PC-3 (cell line): ENCODE data around the gene CHRNA7. TPM values are rescaled to one million over a fixed set of nuclear protein-coding genes. Genes with fewer than 3 reads are reported as not detected.

Experiments used
- ATAC-seq: fragments of 200-7000 bp; cut with Tn5 transposase; 2 replicates; pipeline ENCODE4 v1.9.1; 2020; ENCODE audit warnings: mild to moderate bottlenecking, moderate library complexity
- Bru-seq: library from RNA; stranded (reverse); fragments of 400-500 nt; gene quantifications from one replicate; lab custom pipeline; 2021; lab: Mats Ljungman, UMichigan
- BruChase-seq, 2 experiments: library from RNA; stranded (reverse); fragments of 400-500 nt; gene quantifications; one replicate each; lab custom pipeline; 2021; lab: Mats Ljungman, UMichigan
- BruUV-seq: library from RNA; stranded (reverse); fragments of 400-500 nt; replicated peaks from 2 replicates; lab custom pipeline; 2021; lab: Mats Ljungman, UMichigan
- CTCF ChIA-PET: fragments of 300-600 bp; sonication (Branson Sonifier 250); formaldehyde crosslinking; loops from one replicate; lab custom pipeline; 2022; ENCODE audit warnings: antibody characterized with exemption; lab: Charles Lee
- POLR2A ChIA-PET: fragments of 300-600 bp; sonication (Branson Sonifier 250); formaldehyde crosslinking; loops from one replicate; lab custom pipeline; 2022; ENCODE audit warnings: antibody characterized with exemption; ENCODE audit not compliant: unreplicated experiment; lab: Charles Lee
- DNase-seq: peaks from one replicate; pipeline ENCODE4 v3.0.0-alpha.2; 2015
- H2AFZ ChIP-seq: fragments of 300-600 bp; sonication (generic); 2 replicates; pipeline ENCODE4 v1.6.0; 2016; ENCODE audit warnings: antibody characterized with exemption, low read length
- H3F3A ChIP-seq: fragments of 300-600 bp; sonication (generic); one replicate; pipeline ENCODE4 v1.6.0; 2017; ENCODE audit warnings: antibody characterized with exemption, low read length, control low read depth, mild to moderate bottlenecking; ENCODE audit not compliant: unreplicated experiment
- H3K27ac ChIP-seq: fragments of 300-600 bp; sonication (generic); 2 replicates; pipeline ENCODE4 v1.5.1; 2016; ENCODE audit warnings: mild to moderate bottlenecking, low read length
- H3K27me3 ChIP-seq: fragments of 300-600 bp; sonication (generic); 2 replicates; pipeline ENCODE4 v1.6.1; 2016; ENCODE audit warnings: low read length, mixed read lengths
- H3K36me3 ChIP-seq: fragments of 300-600 bp; sonication (generic); 2 replicates; pipeline ENCODE4 v1.6.1; 2016; ENCODE audit warnings: low read depth, mixed run types, low read length, mixed read lengths
- H3K4me1 ChIP-seq: fragments of 300-600 bp; sonication (generic); 2 replicates; pipeline ENCODE4 v1.5.1; 2016; ENCODE audit warnings: low read length; ENCODE audit not compliant: insufficient read depth
- H3K4me2 ChIP-seq: fragments of 300-600 bp; sonication (generic); 2 replicates; pipeline ENCODE4 v1.6.0; 2016; ENCODE audit warnings: low read length
- H3K4me3 ChIP-seq: fragments of 300-600 bp; sonication (generic); 2 replicates; pipeline ENCODE4 v1.5.1; 2016; ENCODE audit warnings: mild to moderate bottlenecking, low read length, mixed read lengths
- H3K79me2 ChIP-seq: fragments of 300-600 bp; sonication (generic); 2 replicates; pipeline ENCODE4 v1.6.1; 2017; ENCODE audit warnings: low read length, mixed read lengths
- H3K9ac ChIP-seq: fragments of 300-600 bp; sonication (generic); 2 replicates; pipeline ENCODE4 v1.6.0; 2016; ENCODE audit warnings: mild to moderate bottlenecking, low read length
- H3K9me2 ChIP-seq: fragments of 300-600 bp; sonication (generic); replicated peaks from 2 replicates; pipeline ENCODE4 v1.6.1; 2016; ENCODE audit warnings: mixed run types, low read length, mixed read lengths
- H3K9me3 ChIP-seq: fragments of 300-600 bp; sonication (generic); 2 replicates; pipeline ENCODE4 v1.6.1; 2016; ENCODE audit warnings: low read length, mixed read lengths
- H4K20me1 ChIP-seq: fragments of 300-600 bp; sonication (generic); 2 replicates; pipeline ENCODE4 v1.6.1; 2016; ENCODE audit warnings: low read length, mixed read lengths
- CTCF ChIP-seq: fragments of 300-600 bp; sonication (generic); conservative IDR thresholded peaks from 2 replicates; pipeline ENCODE4 v1.5.1; 2017; ENCODE audit warnings: antibody characterized with exemption, low read depth, mild to moderate bottlenecking, low read length
- EZH2 ChIP-seq: fragments of 300-600 bp; sonication (generic); IDR thresholded peaks from one replicate; pipeline ENCODE4 v1.6.1; 2017; ENCODE audit warnings: antibody characterized with exemption, mild to moderate bottlenecking, low read length; ENCODE audit not compliant: unreplicated experiment
- EZH2phosphoT487 ChIP-seq: fragments of 300-600 bp; sonication (generic); IDR thresholded peaks from 2 replicates; pipeline ENCODE4 v1.6.1; 2018; ENCODE audit warnings: mild to moderate bottlenecking, antibody characterized with exemption, low read length, borderline replicate concordance
- intact Hi-C: fragments of 100-400 bp; cut with micrococcal nuclease; formaldehyde crosslinking; loops from 2 replicates; pipeline ENCODE4 v1.9.0; 2023
- long read RNA-seq: library from polyadenylated mRNA; unstranded; transcript quantifications from one replicate; pipeline ENCODE4 v2.0.0, GENCODE V29; 2021; ENCODE audit not compliant: unreplicated experiment
- total RNA-seq: library from RNA; depleted of rRNA; stranded (reverse); fragments of >200 nt; gene quantifications from 2 replicates; pipeline ENCODE4 v1.2.3, GENCODE V29; 2014; rRNA removed

Gene CHRNA7
- total RNA-seq: 0.73 and 1.0 TPM in 2 replicates
- percentile 5 among the genes with signal in this experiment for Bru-seq, nascent RNA
- BruChase-seq, experiment 1, labeled RNA remaining after a 6-hour chase: percentile 5 among the genes with signal in this experiment
- BruChase-seq, experiment 2, labeled RNA remaining after a 2-hour chase: percentile 6 among the genes with signal in this experiment
- long read RNA-seq, partial matches to known transcripts: 1 of 1 reads
- long read RNA-seq, other reads (novel, unspliced or antisense): 0 of 1 reads

GRCh38 chr15:32029862-32030781 is at the start of gene CHRNA7:
Gene CHRNA7, plus strand, starts transcription at chr15:32030515. Its CDS starts 80 bp downstream, at chr15:32030595.
- BruUV-seq: no TSS peak
- Histone ChIP-seq H3K4me3 (peak within 1 kb of the TSS; percentile 53; the same call in 1 of the 2 replicates), H3K9me2 (no peaks in the 10 kb centered on the region), H2AFZ (peak within 1 kb of the TSS; percentile 28; the same call in 1 of the 2 replicates), H3K9ac (no peak within 1 kb of the TSS), H3K27ac (no peak within 1 kb of the TSS), H3K36me3 (no peaks in the 10 kb centered on the region), H4K20me1 (no peaks in the 10 kb centered on the region), H3K27me3 (peaks cover 70% of the 10 kb centered on the region), H3K4me1 (no peaks in the 10 kb centered on the region), H3K9me3 (no peaks in the 10 kb centered on the region), H3F3A (no peaks in the 10 kb centered on the region), H3K4me2 (peak within 1 kb of the TSS; percentile 69), H3K79me2 (no peaks in the 10 kb centered on the region)
- peak; percentile 31 for DNase-seq
- ChIA-PET POLR2A (no interaction called here), CTCF (no interaction called here)
- peak; percentile 88 for ATAC-seq
- TF ChIP-seq CTCF: no peak
- TF ChIP-seq EZH2phosphoT487: no peak
- no peak for TF ChIP-seq EZH2
- intact Hi-C loops: no loop called here

- no peaks in the 10 kb centered on the region for H3K9me3 ChIP-seq
- H3K9me2 ChIP-seq: no peaks in the 10 kb centered on the region
- H2AFZ ChIP-seq: no peak overlapping the region
- ChIA-PET CTCF (no interaction called here), POLR2A (no interaction called here)
- no peak overlapping the region for H3K4me2 ChIP-seq
- ATAC-seq: no peak
- BruUV-seq: no TSS peak
- TF ChIP-seq EZH2phosphoT487 (no peak), CTCF (no peak), EZH2 (no peak)
- H4K20me1 ChIP-seq: no peaks in the 10 kb centered on the region
- no peaks in the 10 kb centered on the region for H3K79me2 ChIP-seq
- no peaks in the 10 kb centered on the region for H3K36me3 ChIP-seq
- DNase-seq: no peak
- no peak overlapping the region for H3K4me3 ChIP-seq
- H3K4me1 ChIP-seq: no peaks in the 10 kb centered on the region
- no peak overlapping the region for H3K9ac ChIP-seq
- H3K27ac ChIP-seq: no peak overlapping the region
- no peaks in the 10 kb centered on the region for H3F3A ChIP-seq
- intact Hi-C loops: no loop called here
- peaks cover 26% of the 10 kb centered on the region for H3K27me3 ChIP-seq
Measured at GRCh38 chr15:31985607-31986006, 44.7 kb upstream of the CHRNA7 start.
